ENCODE measurements around the gene BCL7A. TPM values are rescaled to one million over a fixed set of nuclear protein-coding genes. Genes with fewer than 3 reads are reported as not detected.

The BCL7A gene
- total and polyA plus RNA-seq, 4 experiments from 2014 or later: 1.5 to 3.7 (median 2.8) TPM

- no peak for DNase-seq
- H3K36me3 Mint-ChIP-seq: no peaks in the 10 kb centered on the region
- no peak overlapping the region for H3K27ac Mint-ChIP-seq
- no peaks in the 10 kb centered on the region for H3K27me3 Mint-ChIP-seq
- intact Hi-C loops (cut with micrococcal nuclease): no loop called here
- Histone ChIP-seq H3K9me3 (ENCODE audit: control insufficient read depth in 1 of 2, low read length in 2 of 2) (no peaks in the 10 kb centered on the region), H3K4me1 (ENCODE audit: insufficient read depth, low read length) (no peaks in the 10 kb centered on the region), H3K4me3 (ENCODE audit: low read length in 2 of 2) (no peak overlapping the region), H3K27me3 (ENCODE audit: insufficient read depth, low read length) (no peaks in the 10 kb centered on the region), H3K27ac (ENCODE audit: low read depth, low read length) (no peak overlapping the region), H3K36me3 (ENCODE audit: insufficient read depth, low read length) (no peaks in the 10 kb centered on the region)
- ChIA-PET CTCF (ENCODE audit: partially characterized antibody) (interaction anchor here (0.6 to 3.2 kb wide), 3 partner anchors 16 to 402 kb away, joined by 3 to 10 read pairs (median 3); partner anchors contain the start of gene CFAP251), POLR2A (ENCODE audit: partially characterized antibody) (interaction anchor here (1.1 kb wide), 1 partner anchor 16 kb away, joined by 4 read pairs; no protein-coding TSS in a partner anchor)
- peaks cover 4 to 11% (median 5%) of the 10 kb centered on the region in 4 donors for H3K4me1 Mint-ChIP-seq
- H3K4me3 Mint-ChIP-seq: no peak overlapping the region
- H3K9me3 Mint-ChIP-seq: no peaks in the 10 kb centered on the region
Measured at GRCh38 chr12:121990692-121991603, 30.7 kb upstream of the BCL7A start.

- H3K9me3 ChIP-seq (ENCODE audit: control insufficient read depth in 1 of 2, low read length in 2 of 2): no peaks in the 10 kb centered on the region
- DNase-seq: peak in 3 of 5 donors; percentile 11 to 27 (median 13)
- no peaks in the 10 kb centered on the region for H3K27me3 ChIP-seq (ENCODE audit: insufficient read depth, low read length)
- intact Hi-C loops (cut with micrococcal nuclease): no loop called here
- ChIA-PET POLR2A (ENCODE audit: partially characterized antibody) (interaction anchor here (1.1 kb wide), 1 partner anchor 14 kb away, joined by 4 read pairs; no protein-coding TSS in a partner anchor), CTCF (ENCODE audit: partially characterized antibody) (interaction anchor here (1.0 to 3.2 kb wide), 3 partner anchors 31 to 74 kb away, joined by 3 to 10 read pairs (median 3); partner anchors contain the start of gene CFAP251)
- Mint-ChIP-seq H3K27ac (peak overlapping the region in 5 of 7 donors; percentile 73 to 80 (median 77)), H3K36me3 (no peaks in the 10 kb centered on the region), H3K9me3 (no peaks in the 10 kb centered on the region), H3K27me3 (peaks cover 0 to 2% of the 10 kb centered on the region in 2 donors), H3K4me1 (peaks cover 4 to 11% (median 5%) of the 10 kb centered on the region in 4 donors), H3K4me3 (peak overlapping the region in 4 of 8 donors; percentile 33 to 63 (median 46))
- no peak overlapping the region for H3K4me3 ChIP-seq (ENCODE audit: low read length in 2 of 2)
- H3K27ac ChIP-seq (ENCODE audit: low read depth, low read length): no peak overlapping the region
- H3K4me1 ChIP-seq (ENCODE audit: insufficient read depth, low read length): no peaks in the 10 kb centered on the region
- no peaks in the 10 kb centered on the region for H3K36me3 ChIP-seq (ENCODE audit: insufficient read depth, low read length)
Measured at GRCh38 chr12:121992059-121992879, 29.4 kb upstream of the BCL7A start.

GRCh38 chr12:121996050-121996944, 25.4 kb upstream of the BCL7A start:
- H3K4me1 ChIP-seq (ENCODE audit: insufficient read depth, low read length): no peaks in the 10 kb centered on the region
- H3K27ac ChIP-seq (ENCODE audit: low read depth, low read length): no peak overlapping the region
- Mint-ChIP-seq H3K4me1 (peaks cover 4 to 6% (median 4%) of the 10 kb centered on the region in 4 donors), H3K9me3 (peaks cover 0 to 11% (median 4%) of the 10 kb centered on the region in 8 donors), H3K27ac (no peak overlapping the region), H3K36me3 (peaks cover 0 to 3% of the 10 kb centered on the region in 2 donors), H3K4me3 (no peak overlapping the region), H3K27me3 (peaks cover 2 to 4% of the 10 kb centered on the region in 2 donors)
- no peaks in the 10 kb centered on the region for H3K27me3 ChIP-seq (ENCODE audit: insufficient read depth, low read length)
- CTCF ChIA-PET (ENCODE audit: partially characterized antibody): no interaction called here
- POLR2A ChIA-PET (ENCODE audit: partially characterized antibody): no interaction called here
- intact Hi-C loops (cut with micrococcal nuclease): no loop called here
- H3K4me3 ChIP-seq (ENCODE audit: low read length in 2 of 2): no peak overlapping the region
- no peaks in the 10 kb centered on the region for H3K9me3 ChIP-seq (ENCODE audit: control insufficient read depth in 1 of 2, low read length in 2 of 2)
- no peak for DNase-seq
- no peaks in the 10 kb centered on the region for H3K36me3 ChIP-seq (ENCODE audit: insufficient read depth, low read length)

GRCh38 chr12:121996945-121997612, 24.6 kb upstream of the BCL7A start:
- POLR2A ChIA-PET (ENCODE audit: partially characterized antibody): no interaction called here
- Mint-ChIP-seq H3K9me3 (peaks cover 0 to 11% (median 4%) of the 10 kb centered on the region in 8 donors), H3K4me1 (peaks cover 1 to 3% (median 2%) of the 10 kb centered on the region in 4 donors), H3K36me3 (peaks cover 0 to 3% of the 10 kb centered on the region in 2 donors), H3K27ac (no peak overlapping the region), H3K27me3 (peaks cover 2 to 4% of the 10 kb centered on the region in 2 donors), H3K4me3 (no peak overlapping the region)
- H3K9me3 ChIP-seq (ENCODE audit: control insufficient read depth in 1 of 2, low read length in 2 of 2): no peaks in the 10 kb centered on the region
- no peak overlapping the region for H3K4me3 ChIP-seq (ENCODE audit: low read length in 2 of 2)
- no peaks in the 10 kb centered on the region for H3K27me3 ChIP-seq (ENCODE audit: insufficient read depth, low read length)
- DNase-seq: no peak
- no peak overlapping the region for H3K27ac ChIP-seq (ENCODE audit: low read depth, low read length)
- CTCF ChIA-PET (ENCODE audit: partially characterized antibody): interaction anchor here (0.6 kb wide), 1 partner anchor 13 kb away, joined by 3 read pairs; no protein-coding TSS in a partner anchor
- no peaks in the 10 kb centered on the region for H3K36me3 ChIP-seq (ENCODE audit: insufficient read depth, low read length)
- intact Hi-C loops (cut with micrococcal nuclease): no loop called here
- H3K4me1 ChIP-seq (ENCODE audit: insufficient read depth, low read length): no peaks in the 10 kb centered on the region

- intact Hi-C loops (cut with micrococcal nuclease): no loop called here
- H3K4me1 ChIP-seq (ENCODE audit: insufficient read depth, low read length): peaks cover 29% of the 10 kb centered on the region
- CTCF ChIA-PET (ENCODE audit: partially characterized antibody): no interaction called here
Measured at GRCh38 chr12:122001466-122002209, 20.0 kb upstream of the BCL7A start.

More at GRCh38 chr12:122001466-122002209, 20.0 kb upstream of the BCL7A start:
- H3K36me3 ChIP-seq (ENCODE audit: insufficient read depth, low read length): no peaks in the 10 kb centered on the region
- Mint-ChIP-seq H3K27ac (no peak overlapping the region), H3K4me3 (no peak overlapping the region), H3K4me1 (peaks cover 8 to 23% (median 10%) of the 10 kb centered on the region in 4 donors), H3K36me3 (peaks cover 0 to 3% of the 10 kb centered on the region in 2 donors), H3K27me3 (peaks cover 3 to 4% of the 10 kb centered on the region in 2 donors), H3K9me3 (peaks cover 0 to 11% (median 4%) of the 10 kb centered on the region in 8 donors)
- no peaks in the 10 kb centered on the region for H3K27me3 ChIP-seq (ENCODE audit: insufficient read depth, low read length)
- POLR2A ChIA-PET (ENCODE audit: partially characterized antibody): no interaction called here
- no peak overlapping the region for H3K4me3 ChIP-seq (ENCODE audit: low read length in 2 of 2)
- H3K27ac ChIP-seq (ENCODE audit: low read depth, low read length): no peak overlapping the region
- DNase-seq: no peak
- no peaks in the 10 kb centered on the region for H3K9me3 ChIP-seq (ENCODE audit: control insufficient read depth in 1 of 2, low read length in 2 of 2)

All from CD4-positive, alpha-beta memory T cell (primary cell).